ENCODE data around the gene IKZF2. TPM values are rescaled to one million over a fixed set of nuclear protein-coding genes. Genes with fewer than 3 reads are reported as not detected.

Gene IKZF2
- total RNA-seq, 2 donors from 2014 or later: 48.3 to 80.0 TPM

GRCh38 chr2:213148572-213149261 lies 2.7 kb downstream of the IKZF2 start:
- Mint-ChIP-seq H3K4me3 (peak overlapping the region; percentile 92), H3K4me1 (ENCODE audit: low read depth in 2 of 2) (peaks cover 56 to 71% of the 10 kb centered on the region in 2 donors), H3K27ac (peak overlapping the region; percentile 94 to 99), H3K36me3 (peaks cover 10% of the 10 kb centered on the region), H3K9me3 (no peaks in the 10 kb centered on the region), H3K27me3 (no peaks in the 10 kb centered on the region)
- no peak for DNase-seq (ENCODE audit: low spot score)
- no peak for ATAC-seq

DNA sequence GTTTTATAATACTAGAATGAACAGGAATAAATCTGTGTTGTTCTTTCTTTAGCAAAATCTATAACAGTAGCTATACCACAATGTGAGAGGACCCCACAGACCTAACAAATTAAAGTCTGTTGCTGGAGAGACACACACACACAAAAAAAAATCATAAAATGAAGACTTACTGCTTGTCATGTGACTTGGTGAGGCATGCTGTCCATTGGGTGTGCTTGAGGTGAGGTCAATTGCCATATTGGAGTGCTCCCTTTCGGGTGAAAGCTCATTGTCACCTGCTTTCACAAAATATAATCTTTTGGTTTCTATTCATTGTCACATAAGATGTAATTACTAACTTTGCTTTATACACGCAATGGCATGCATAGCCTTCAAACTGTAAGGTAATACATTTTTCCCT lies 3.9 kb downstream of the IKZF2 start:
- H3K9me3 Mint-ChIP-seq: no peaks in the 10 kb centered on the region
- DNase-seq (ENCODE audit: low spot score): no peak
- H3K36me3 Mint-ChIP-seq: peaks cover 9% of the 10 kb centered on the region
- H3K4me3 Mint-ChIP-seq: peak overlapping the region; percentile 92
- peak overlapping the region; percentile 94 to 99 for H3K27ac Mint-ChIP-seq
- H3K27me3 Mint-ChIP-seq: no peaks in the 10 kb centered on the region
- ATAC-seq: no peak
- H3K4me1 Mint-ChIP-seq (ENCODE audit: low read depth in 2 of 2): peaks cover 57 to 71% of the 10 kb centered on the region in 2 donors

- peak in 1 of 2 donors; percentile 32 for ATAC-seq
- H3K27ac Mint-ChIP-seq: peak overlapping the region; percentile 94 to 99
- H3K27me3 Mint-ChIP-seq: no peaks in the 10 kb centered on the region
- DNase-seq (ENCODE audit: low spot score): no peak
- H3K9me3 Mint-ChIP-seq: no peaks in the 10 kb centered on the region
- H3K4me1 Mint-ChIP-seq (ENCODE audit: low read depth in 2 of 2): peaks cover 66 to 84% of the 10 kb centered on the region in 2 donors
- H3K36me3 Mint-ChIP-seq: peaks cover 21% of the 10 kb centered on the region
- peak overlapping the region; percentile 76 for H3K4me3 Mint-ChIP-seq
Measured at GRCh38 chr2:213145715-213146242, 5.6 kb downstream of the IKZF2 start.

- DNase-seq (ENCODE audit: low spot score): no peak
- H3K4me1 Mint-ChIP-seq (ENCODE audit: low read depth in 2 of 2): peaks cover 47 to 58% of the 10 kb centered on the region in 2 donors
- peak overlapping the region in 1 of 2 donors; percentile 98 for H3K27ac Mint-ChIP-seq
- H3K36me3 Mint-ChIP-seq: peaks cover 22% of the 10 kb centered on the region
- H3K4me3 Mint-ChIP-seq: no peak overlapping the region
- H3K9me3 Mint-ChIP-seq: peaks cover 3% of the 10 kb centered on the region
- no peak for ATAC-seq
- no peaks in the 10 kb centered on the region for H3K27me3 Mint-ChIP-seq
Measured at GRCh38 chr2:213137064-213137463, 14.3 kb downstream of the IKZF2 start.

GRCh38 chr2:213129311-213129710 lies 22.1 kb downstream of the IKZF2 start:
- no peak for ATAC-seq
- H3K27ac Mint-ChIP-seq: peak overlapping the region; percentile 74 to 75
- no peaks in the 10 kb centered on the region for H3K27me3 Mint-ChIP-seq
- H3K4me3 Mint-ChIP-seq: peak overlapping the region; percentile 66
- H3K36me3 Mint-ChIP-seq: no peaks in the 10 kb centered on the region
- peaks cover 53 to 61% of the 10 kb centered on the region in 2 donors for H3K4me1 Mint-ChIP-seq (ENCODE audit: low read depth in 2 of 2)
- no peaks in the 10 kb centered on the region for H3K9me3 Mint-ChIP-seq
- DNase-seq (ENCODE audit: low spot score): no peak

GRCh38 chr2:213125646-213126347 lies 25.6 kb downstream of the IKZF2 start:
- peak overlapping the region; percentile 71 for H3K4me3 Mint-ChIP-seq
- H3K36me3 Mint-ChIP-seq: no peaks in the 10 kb centered on the region
- H3K9me3 Mint-ChIP-seq: no peaks in the 10 kb centered on the region
- no peaks in the 10 kb centered on the region for H3K27me3 Mint-ChIP-seq
- H3K4me1 Mint-ChIP-seq (ENCODE audit: low read depth in 2 of 2): peaks cover 64 to 77% of the 10 kb centered on the region in 2 donors
- DNase-seq (ENCODE audit: low spot score) (peak; percentile 70), ATAC-seq (peak; percentile 92 to 93)
- peak overlapping the region; percentile 83 to 97 for H3K27ac Mint-ChIP-seq

- no peak for ATAC-seq
- H3K36me3 Mint-ChIP-seq: no peaks in the 10 kb centered on the region
- peaks cover 71 to 81% of the 10 kb centered on the region in 2 donors for H3K4me1 Mint-ChIP-seq (ENCODE audit: low read depth in 2 of 2)
- peak overlapping the region; percentile 67 for H3K4me3 Mint-ChIP-seq
- peak overlapping the region; percentile 95 to 97 for H3K27ac Mint-ChIP-seq
- no peaks in the 10 kb centered on the region for H3K9me3 Mint-ChIP-seq
- DNase-seq (ENCODE audit: low spot score): no peak
- no peaks in the 10 kb centered on the region for H3K27me3 Mint-ChIP-seq
Measured at GRCh38 chr2:213122725-213123124, 28.7 kb downstream of the IKZF2 start.

DNA sequence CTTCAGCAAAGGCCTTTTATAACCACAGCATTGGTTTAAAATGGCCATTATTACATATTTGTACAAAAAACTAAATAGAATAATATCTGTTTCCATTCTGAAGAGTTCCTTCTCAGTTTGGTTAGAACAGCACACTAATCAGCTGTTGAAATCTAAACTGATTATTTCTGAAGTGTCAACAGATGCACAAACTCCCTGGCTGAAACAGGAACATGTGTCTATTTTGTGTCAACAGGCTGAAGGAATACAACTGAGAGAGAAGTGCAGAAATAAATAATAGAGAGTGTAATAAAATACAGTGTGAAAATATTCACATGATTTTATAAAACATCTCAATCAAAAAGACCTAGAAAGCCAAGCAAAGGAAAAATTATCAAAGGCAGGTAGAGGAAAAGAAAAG lies 29.7 kb downstream of the IKZF2 start:
- Mint-ChIP-seq H3K27me3 (no peaks in the 10 kb centered on the region), H3K4me3 (peak overlapping the region; percentile 84), H3K4me1 (ENCODE audit: low read depth in 2 of 2) (peaks cover 73 to 79% of the 10 kb centered on the region in 2 donors), H3K27ac (peak overlapping the region; percentile 95 to 97), H3K36me3 (no peaks in the 10 kb centered on the region), H3K9me3 (no peaks in the 10 kb centered on the region)
- ATAC-seq (no peak), DNase-seq (ENCODE audit: low spot score) (no peak)

- Mint-ChIP-seq H3K4me3 (peak overlapping the region; percentile 85), H3K36me3 (no peaks in the 10 kb centered on the region), H3K9me3 (no peaks in the 10 kb centered on the region), H3K27ac (peak overlapping the region; percentile 95 to 97), H3K4me1 (ENCODE audit: low read depth in 2 of 2) (peaks cover 59 to 69% of the 10 kb centered on the region in 2 donors), H3K27me3 (no peaks in the 10 kb centered on the region)
- ATAC-seq (peak; percentile 89 to 90), DNase-seq (ENCODE audit: low spot score) (peak; percentile 81)
Measured at GRCh38 chr2:213119061-213119809, 32.2 kb downstream of the IKZF2 start.

DNA sequence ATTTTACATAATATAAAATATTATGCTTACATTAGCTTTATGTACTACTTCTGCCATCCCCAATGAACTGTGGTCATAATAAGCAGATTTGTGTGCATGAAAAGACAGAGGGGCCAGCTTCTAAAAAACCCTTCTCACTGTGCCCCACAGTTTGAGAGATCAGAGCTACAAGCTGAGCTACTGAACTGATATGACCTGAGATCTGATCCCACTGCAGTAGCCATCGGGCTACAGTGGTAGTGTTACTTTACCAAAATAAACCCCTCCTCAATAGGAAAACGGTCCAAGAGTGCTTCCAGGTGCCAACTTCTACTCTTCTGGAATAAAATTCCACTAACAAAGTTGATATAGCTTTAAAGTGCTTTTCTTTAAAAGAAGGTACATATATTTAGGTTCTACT lies 43.1 kb downstream of the IKZF2 start:
- DNase-seq (ENCODE audit: low spot score) (no peak), ATAC-seq (no peak)
- no peaks in the 10 kb centered on the region for H3K36me3 Mint-ChIP-seq
- H3K4me1 Mint-ChIP-seq (ENCODE audit: low read depth in 2 of 2): peaks cover 24 to 26% of the 10 kb centered on the region in 2 donors
- peaks cover 3% of the 10 kb centered on the region for H3K9me3 Mint-ChIP-seq
- H3K4me3 Mint-ChIP-seq: no peak overlapping the region
- no peaks in the 10 kb centered on the region for H3K27me3 Mint-ChIP-seq
- H3K27ac Mint-ChIP-seq: peak overlapping the region in 1 of 2 donors; percentile 82

GRCh38 chr2:213107728-213108127 lies 43.7 kb downstream of the IKZF2 start:
- peaks cover 29% of the 10 kb centered on the region in 2 donors for H3K4me1 Mint-ChIP-seq (ENCODE audit: low read depth in 2 of 2)
- H3K4me3 Mint-ChIP-seq: peak overlapping the region; percentile 61
- H3K9me3 Mint-ChIP-seq: peaks cover 3% of the 10 kb centered on the region
- DNase-seq (ENCODE audit: low spot score) (no peak), ATAC-seq (no peak)
- H3K27ac Mint-ChIP-seq: peak overlapping the region; percentile 4 to 82
- no peaks in the 10 kb centered on the region for H3K27me3 Mint-ChIP-seq
- H3K36me3 Mint-ChIP-seq: no peaks in the 10 kb centered on the region

DNA sequence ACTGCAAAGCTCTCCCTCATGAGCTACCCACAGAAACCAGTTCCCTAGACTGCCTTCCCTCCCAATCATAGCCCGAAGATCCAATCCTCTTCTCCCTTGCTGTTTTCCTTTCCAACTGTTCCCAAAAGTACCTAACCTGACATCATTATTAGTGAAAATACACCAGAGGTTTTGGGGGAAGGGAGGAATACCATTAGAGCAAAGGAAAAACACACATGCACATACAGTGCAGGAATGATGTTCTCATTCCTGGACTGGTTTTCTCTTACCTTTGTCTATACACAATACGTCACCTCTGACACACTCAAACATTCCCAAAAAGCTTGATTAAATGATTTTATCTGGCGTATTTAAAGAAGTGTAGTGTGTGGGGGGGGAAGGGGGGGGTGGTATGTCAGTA lies 46.2 kb downstream of the IKZF2 start:
- H3K4me3 Mint-ChIP-seq: peak overlapping the region; percentile 84
- H3K36me3 Mint-ChIP-seq: no peaks in the 10 kb centered on the region
- no peak for DNase-seq (ENCODE audit: low spot score)
- H3K9me3 Mint-ChIP-seq: peaks cover 3% of the 10 kb centered on the region
- ATAC-seq: no peak
- H3K27me3 Mint-ChIP-seq: no peaks in the 10 kb centered on the region
- H3K4me1 Mint-ChIP-seq (ENCODE audit: low read depth in 2 of 2): peaks cover 41 to 50% of the 10 kb centered on the region in 2 donors
- H3K27ac Mint-ChIP-seq: peak overlapping the region; percentile 82 to 86

DNA sequence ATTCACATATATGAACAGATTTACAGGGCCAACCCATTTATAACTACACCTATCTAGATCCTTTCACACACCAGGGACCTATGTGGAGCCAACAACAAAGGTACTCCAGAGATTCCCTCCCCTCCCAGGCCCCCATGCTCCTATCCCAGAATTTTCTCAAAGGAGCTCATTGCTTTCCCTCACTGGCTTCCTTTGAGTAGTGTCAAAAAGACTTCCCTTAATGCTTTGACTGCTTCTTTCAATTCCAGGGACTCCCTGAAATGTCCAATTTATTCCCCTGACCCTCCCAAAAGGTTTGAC lies 46.6 kb downstream of the IKZF2 start:
- H3K27me3 Mint-ChIP-seq: no peaks in the 10 kb centered on the region
- peak overlapping the region; percentile 84 for H3K4me3 Mint-ChIP-seq
- H3K36me3 Mint-ChIP-seq: no peaks in the 10 kb centered on the region
- H3K27ac Mint-ChIP-seq: peak overlapping the region; percentile 82 to 86
- H3K9me3 Mint-ChIP-seq: peaks cover 3% of the 10 kb centered on the region
- DNase-seq (ENCODE audit: low spot score) (no peak), ATAC-seq (no peak)
- H3K4me1 Mint-ChIP-seq (ENCODE audit: low read depth in 2 of 2): peaks cover 41 to 54% of the 10 kb centered on the region in 2 donors

All from natural killer cell treated with Interleukin-12 subunit alpha and Interleukin-12 subunit beta and Interleukin-15 and Interleukin-18, amount 100 ng/mL, for 72 hours (primary cell).